GM21528 (cell line): ENCODE measurements around the gene ALKBH4.
A peak's percentile ranks its signal among the peaks of the same experiment; 100 is the strongest.
"Not testable (repeated sequence)": the region's sequence is repeated elsewhere in the genome, so short reads cannot be mapped to it uniquely, and the experiment has no call there.

Experiments used
- ATAC-seq: cut with Tn5 transposase; IDR thresholded peaks from one replicate; pipeline ENCODE4 v1.9.1; 2021; ENCODE audit warnings: mild to moderate bottlenecking, moderate library complexity; ENCODE audit not compliant: unreplicated experiment, low FRiP score

Gene ALKBH4

DNA sequence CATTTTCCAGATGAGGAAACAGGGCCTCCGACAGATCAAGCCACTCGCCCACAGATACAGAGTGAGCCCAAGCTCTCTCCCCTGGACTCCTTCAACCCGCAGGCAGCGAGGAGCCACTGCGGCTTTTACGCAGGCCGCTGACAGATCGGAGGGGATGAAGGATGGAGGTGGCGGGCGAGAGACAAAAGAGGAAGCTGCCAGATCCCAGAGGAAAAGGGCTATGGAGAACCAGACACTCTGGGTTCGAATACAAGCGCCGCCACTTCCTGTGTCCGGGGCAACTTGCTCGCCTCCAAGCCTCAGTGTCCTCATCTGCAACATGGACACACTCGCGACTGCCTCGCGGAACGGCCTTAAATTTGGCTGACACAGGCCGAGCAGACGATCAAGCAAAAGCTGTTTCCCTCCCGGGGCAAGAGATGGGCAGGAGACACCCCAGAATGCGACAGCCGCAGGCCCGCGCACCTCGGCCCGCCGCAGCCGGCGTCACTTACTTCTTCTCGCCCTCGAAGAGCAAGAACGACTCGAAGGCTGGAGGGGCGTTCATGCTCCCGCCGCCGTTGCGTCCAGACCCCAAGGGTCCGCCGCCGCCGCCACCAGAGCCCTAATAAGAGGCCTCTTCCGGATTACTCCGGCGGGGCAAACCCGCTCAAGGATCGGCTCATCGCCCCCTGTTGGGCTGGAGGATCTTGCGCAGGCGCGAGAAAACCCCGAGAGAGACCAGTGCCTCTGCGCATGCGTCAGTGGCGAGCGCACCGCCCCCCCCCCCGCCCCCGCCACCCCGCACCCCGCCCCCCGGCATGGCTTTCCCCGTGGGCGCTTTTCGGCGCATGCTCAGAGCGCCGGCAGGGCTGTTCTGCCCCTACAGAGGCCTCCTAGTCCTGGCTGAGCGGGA lies 13.9 kb upstream of the ALKBH4 start, which contains the start of gene POLR2J:
Gene POLR2J (minus strand): TSS at position 609 of the 895 bp plus-strand sequence. CDS start 62 bp downstream, at position 547.
- peak; percentile 81 for ATAC-seq

DNA sequence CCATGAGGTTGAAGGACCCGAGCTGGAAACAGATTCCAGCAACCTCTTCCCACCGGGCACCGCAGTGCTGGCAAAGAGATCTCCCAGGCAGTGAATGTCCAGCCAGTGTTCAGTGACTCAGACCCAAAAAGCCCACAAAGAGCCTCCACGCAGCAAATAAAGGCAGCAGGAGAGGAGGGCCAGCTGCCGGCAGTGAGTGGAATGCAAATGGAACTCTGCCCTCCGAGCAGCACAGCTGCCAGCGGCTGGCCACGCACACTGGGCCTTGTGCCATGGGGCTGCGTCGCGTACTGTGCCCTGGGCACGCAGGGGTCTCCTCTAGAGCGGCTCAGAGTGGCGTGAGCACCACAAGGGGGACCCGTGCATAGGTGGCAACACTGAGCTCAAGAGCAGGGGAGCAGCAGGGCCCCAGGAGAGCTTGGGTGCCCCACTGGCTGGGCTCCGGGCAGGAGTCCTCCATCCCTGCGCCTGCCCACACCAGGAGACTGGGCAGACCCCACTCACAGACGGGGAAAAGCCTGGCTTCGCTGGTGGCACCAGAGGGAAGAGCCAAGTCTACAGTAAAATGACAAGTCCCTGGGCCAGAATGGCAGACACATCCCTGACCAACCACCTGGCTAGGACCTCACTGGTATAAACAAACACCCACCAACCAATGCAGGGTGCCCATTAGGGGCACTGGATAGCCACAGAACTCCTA lies 10.2 kb upstream of the ALKBH4 start:
- not testable (repeated sequence) for ATAC-seq

DNA sequence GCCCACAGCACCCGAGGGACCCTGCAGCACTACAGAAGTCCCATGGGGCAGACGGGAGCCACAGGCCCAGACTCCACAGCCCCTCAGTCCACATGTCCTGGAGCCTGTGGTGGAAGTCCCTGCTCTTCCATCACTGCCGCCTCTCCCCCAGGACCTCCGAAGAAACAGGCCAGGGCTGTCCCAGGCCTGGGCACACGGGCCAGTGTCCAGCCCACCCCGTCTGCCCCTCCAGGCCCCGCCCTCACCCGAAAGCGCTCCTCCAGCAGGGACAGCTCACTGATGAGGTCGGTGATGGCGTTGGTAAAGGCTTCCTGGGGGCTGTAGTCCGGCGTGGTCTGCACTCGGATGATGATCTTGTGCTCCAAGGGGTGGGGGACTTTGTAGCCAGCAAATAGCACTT lies 9.5 kb upstream of the ALKBH4 start:
- ATAC-seq, result not testable (repeated sequence)

DNA sequence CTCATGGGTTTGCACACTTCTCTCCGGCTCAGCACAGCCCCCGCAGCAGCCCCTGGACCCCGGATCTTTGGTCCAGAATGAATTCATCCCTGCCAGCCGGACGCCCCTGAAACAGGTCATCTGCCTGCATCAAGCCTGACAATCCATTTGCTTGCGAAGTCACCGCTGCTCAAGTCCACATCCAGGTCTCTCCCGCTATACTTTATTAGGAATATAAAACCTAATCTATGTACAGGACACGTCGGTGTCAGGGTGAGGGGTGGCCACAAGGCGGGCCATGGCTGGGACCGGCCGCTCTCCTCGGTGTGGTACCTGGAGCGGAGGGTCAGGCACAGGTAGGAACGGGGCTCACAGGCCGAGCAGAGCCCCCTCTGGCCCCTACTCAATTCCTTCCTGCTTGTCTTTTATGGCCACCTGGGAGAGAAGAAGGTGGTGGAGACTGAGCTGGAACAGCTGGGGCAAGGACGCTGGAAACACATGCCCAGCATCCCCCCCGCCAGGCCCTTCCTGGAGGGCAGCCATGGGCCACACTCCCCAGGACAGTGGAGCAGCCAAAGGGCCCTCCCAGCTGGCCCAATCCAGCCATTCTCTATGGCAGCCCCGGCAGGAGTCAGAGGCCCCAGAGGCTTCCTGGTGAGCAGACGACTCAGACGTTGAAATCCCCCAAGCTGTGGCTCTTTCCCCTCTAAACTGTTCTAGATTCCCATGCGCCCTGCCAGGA lies 8.8 kb upstream of the ALKBH4 start:
- ATAC-seq, result no peak

DNA sequence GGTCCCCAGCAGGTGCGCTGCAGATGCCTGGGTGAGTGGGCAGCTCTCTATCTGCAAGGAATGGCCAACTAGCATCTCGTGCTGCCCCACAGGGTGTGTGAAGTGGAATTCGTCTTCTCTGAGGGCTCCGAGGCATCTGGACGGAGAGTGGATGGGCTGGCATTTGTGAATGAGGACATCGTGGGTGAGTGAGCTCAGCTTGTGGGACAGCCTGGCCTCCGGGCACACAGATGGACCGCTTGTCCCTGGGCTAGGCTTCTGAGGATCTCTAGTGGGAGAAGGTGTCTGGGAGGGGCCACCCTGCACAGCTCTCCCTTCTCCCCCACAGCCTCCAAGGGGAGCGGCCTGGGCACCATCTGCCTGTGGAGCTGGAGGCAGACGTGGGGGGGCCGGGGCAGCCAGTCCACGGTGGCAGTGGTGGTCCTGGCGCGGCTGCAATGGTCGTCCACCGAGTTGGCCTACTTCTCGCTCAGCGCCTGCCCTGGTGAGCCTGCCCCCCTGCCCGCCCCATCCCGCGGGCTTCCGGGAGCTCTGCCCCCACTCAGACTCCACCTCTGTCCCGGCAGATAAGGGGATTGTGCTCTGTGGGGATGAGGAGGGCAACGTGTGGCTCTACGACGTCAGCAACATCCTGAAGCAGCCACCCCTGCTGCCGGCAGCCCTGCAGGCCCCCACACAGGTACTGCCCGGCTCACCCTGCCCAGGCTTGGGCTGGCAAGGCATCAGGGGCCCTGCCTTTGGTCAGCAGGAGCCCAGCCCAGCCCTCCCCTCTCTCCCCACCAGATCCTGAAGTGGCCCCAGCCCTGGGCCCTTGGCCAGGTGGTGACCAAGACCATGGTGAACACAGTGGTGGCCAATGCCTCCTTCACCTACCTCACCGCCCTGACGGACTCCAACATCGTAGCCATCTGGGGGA lies 7.7 kb upstream of the ALKBH4 start:
- no peak for ATAC-seq

DNA sequence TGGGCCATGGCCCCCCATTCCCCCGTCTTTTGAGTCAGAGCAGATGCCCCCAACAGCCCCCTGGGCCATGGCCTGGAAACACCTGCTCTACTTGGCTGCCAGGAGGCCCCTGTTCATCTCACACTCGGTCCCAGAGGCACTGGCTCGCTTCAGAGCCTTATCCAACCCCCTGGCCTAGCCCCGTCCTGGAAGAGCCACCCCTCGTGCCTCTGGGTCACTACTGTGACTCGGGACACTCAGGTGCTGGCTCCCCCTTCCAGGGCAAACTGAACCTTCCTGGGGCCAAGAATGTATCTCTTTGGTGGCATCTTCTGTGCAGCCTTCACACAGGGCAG lies 7.1 kb upstream of the ALKBH4 start:
- ATAC-seq, result no peak

DNA sequence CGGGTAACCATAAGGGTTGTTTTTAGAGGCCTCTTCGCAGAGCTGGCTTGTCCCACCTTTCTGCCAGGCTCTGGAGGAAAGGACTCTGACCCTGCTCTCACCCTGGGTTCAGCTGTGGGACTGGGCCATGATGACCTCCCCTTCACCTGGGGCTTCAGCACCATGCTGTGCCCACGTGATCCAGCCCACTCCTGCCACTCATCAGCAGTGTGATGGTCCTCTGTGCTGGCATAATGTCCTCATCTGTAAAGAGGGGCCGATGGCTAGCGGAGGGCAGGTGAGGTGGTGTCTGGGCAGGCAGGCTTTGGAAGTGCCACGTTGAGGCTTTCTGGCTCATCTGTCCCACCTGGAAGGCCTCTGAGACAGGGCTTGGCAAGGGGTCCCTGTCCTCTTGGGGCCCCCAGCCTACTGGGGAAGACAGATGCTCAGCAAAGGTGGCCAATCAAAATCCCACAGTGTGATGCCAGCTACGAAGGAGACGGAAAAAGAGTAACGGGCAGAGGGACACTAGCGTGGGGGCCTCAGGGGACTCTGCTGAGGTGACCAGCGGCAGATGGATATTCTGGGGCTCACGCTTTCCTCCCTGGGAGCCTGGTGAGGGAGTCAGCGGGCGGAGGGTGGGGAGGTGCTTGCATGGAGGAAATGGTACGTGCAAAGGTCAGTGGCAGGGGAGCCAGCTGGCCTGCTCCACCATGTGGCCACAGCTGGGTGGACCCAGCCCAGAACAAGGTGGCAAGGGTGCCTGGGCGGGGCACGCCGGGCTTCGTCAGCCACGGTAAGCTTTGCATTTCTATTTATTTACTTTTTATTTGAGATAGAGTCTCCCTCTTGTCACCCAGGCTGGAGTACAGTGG lies 5.5 kb upstream of the ALKBH4 start:
- ATAC-seq, result no peak

DNA sequence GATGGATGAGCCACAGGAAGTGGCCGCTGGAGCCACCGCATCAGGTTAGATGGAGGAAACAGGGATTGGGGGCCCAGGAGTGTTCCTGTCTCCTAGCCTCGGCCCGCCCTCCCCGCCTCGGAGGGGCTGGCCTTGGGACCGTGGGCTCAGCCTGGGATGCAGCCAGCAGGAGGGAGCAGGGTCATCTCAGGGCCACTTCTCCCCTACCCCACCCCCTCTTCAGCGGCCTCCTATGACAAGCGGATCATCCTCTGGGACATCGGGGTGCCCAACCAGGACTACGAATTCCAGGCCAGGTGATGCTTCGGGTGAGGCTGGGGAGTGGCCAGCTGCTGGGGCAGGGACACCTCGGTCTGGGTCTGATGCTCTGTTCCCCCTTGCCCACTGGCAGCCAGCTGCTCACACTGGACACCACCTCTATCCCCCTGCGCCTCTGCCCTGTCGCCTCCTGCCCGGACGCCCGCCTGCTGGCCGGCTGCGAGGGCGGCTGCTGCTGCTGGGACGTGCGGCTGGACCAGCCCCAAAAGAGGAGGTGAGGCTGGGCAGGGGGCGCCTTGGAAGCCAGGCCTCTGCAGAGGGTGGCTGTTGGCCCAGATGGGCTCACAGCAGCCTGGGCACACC lies 4.8 kb upstream of the ALKBH4 start:
- ATAC-seq, result no peak

DNA sequence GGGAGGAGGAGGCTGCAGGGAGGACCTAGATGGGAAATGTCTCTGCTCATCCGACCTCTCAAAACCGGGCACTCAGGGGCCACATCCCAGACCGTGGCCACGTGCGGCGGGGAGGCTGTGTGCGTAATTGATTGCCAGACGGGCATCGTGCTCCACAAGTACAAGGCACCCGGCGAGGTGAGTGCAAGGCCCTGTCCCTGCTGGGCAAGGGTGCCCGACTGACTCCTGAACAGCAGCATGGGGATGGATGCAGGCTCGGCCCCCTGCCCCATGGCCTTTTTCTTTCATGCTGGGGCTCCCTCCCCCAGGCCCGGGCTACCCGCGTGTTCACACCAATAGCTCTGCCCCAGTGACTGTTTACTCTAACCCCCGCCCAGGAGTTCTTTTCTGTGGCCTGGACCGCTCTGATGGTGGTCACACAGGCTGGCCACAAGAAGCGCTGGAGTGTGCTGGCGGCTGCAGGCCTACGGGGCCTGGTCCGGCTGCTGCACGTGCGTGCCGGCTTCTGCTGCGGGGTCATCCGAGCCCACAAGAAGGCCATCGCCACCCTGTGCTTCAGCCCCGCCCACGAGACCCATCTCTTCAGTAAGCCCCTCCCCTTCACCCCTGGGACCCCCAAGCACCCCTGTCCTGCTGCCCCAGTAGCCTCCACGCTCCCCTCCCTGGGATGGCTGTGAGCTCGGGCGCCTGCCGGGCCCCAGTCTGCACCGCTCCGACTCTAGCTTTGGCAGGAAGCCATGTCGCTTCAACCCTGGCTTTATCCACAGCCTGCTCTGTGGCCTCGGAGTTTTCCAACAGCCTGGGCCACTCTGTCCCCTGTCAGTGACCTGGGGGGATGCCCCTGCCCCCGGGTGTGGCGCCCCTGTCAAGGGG lies 4.1 kb upstream of the ALKBH4 start:
- ATAC-seq, result no peak

DNA sequence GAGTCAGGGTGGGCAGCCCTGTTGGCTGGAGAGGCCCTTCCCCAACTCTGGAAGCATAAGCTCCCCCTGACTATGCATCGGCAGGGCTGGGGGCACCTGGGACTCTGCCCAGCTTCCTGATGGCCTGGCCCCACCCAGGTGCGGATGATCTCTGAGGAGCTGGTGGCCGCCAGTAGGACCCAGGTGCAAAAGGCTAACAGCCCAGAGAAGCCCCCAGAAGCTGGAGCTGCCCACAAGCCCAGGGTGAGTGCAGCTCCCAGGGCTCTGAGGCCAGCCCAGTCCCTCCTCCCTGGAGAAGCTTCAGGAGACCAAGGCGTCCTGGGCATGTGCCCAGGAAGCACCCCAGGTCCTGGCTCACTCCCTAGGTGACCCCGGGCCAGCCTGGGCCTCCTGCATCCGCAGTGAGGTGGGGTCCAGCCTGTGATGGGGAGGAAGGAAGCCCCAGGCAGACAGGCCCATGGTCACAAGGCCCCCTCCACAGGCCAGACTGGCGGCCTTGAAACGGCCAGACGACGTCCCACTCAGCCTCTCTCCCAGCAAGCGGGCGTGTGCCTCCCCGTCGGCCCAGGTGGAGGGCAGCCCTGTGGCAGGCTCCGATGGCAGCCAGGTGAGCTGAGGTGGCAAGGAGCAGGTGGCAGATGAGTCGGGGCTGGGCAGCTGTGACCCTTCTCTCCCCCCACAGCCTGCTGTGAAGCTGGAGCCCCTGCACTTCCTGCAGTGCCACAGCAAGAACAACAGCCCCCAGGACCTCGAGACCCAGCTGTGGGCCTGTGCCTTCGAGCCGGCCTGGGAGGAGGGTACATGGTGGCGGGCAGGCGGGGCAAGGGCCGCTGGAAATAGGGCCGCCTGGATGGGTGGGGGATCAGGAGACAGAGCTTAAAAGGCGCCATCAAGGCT lies 3.2 kb upstream of the ALKBH4 start:
- ATAC-seq, result no peak

DNA sequence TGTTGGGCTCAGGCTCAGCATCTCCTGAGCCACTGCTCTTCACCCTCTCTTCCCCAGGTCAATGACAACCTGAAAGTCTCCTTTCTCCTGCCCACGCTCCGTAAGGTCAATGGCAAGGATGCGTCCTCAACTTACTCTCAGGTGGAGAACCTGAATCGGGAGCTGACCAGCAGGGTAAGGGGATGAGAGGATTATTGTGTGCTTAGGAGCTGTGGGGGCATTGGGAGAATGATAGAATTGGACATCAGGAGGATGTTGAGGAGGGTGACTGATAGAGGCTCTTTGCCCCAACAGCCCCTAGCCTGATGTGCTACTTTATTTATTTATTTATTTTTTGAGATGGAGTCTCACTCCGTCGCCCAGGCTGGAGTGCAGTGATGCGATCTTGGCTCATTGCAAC lies 1.4 kb upstream of the ALKBH4 start:
- no peak for ATAC-seq

DNA sequence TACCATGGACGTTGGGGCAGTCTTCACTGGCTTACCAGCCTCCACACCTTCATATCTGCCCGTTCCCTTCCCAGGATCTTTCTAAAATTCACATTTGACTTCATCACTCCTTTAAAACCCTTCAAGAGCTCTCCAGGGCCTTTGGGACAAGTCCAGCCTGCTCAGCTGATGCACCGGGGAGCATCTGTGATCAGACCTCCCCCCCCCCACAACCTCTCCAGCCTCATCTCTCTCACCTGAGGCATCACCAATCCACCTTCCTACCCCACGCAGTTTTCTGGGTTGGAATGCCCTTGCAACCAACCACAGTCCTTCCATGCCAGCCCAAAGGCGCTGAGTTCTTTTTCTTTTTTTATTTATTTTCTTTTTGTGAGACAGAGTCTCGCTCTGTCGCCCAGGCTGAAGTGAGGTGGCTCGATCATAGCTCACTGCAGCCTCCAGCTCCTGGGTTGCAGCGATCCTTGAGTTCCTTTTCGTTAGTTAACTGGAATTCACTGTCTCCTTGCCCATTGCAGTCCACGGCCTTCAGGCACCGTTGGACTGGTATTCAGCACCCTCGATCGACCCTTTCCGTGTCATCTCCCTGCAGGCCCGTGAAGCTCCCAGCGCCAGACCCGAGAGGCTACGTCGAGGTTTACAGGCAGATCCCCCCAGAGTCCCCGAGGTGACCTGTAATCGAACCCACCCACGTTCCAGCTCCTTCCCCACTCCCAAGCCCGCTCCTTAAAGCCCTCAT lies 654 bp downstream of the ALKBH4 start:
- ATAC-seq, result peak; percentile 5

DNA sequence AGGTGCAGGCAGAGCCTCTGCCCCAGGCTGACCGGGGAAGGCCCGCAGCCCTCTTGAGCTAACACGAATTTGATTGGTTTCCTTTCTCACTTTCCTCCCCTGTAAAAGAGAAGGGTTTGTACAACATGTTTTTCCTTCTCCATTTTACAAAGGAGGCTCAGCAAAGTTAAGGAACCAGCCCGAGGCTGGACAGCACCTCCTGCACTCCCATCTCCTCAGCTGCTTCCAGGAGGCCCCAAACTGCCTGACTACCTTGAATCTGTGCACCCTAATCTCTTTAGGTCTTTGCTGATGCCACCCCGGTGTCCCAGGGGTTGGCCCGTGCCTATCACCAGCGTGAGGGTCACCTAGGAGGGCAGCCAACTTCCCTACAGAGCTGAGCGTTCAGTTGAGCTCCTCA lies 4.2 kb downstream of the ALKBH4 start:
- no peak for ATAC-seq

DNA sequence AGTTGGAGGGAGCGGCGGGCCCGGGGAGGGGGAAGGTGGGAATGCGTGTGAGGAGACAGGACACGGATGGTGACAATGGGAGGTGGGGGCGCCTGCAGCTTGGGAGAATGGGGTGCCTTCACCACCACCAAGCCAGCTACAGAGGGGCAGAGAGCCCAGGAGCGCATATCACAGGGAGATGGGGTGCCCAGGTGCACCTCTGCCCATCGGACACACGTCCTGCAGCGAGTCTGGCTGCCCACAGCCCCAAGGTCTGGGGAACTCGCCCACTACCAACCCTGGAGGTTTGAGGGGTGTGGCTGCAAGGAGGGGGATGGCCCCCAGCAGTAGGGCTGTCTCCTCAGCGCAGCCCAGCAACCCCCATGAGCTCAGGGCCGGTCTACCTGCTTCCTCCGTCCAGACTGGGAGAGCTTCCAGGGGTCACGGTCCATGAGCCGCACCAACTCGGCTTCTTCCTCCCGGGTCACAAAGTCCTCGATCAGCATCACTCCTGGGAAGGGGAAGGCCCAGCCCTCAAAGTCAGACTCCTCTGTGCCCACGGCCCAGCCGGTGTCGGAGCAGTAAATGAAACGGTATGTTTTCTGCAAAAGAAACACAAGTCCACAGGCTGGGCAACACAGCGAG lies 5.3 kb downstream of the ALKBH4 start:
- no peak for ATAC-seq

DNA sequence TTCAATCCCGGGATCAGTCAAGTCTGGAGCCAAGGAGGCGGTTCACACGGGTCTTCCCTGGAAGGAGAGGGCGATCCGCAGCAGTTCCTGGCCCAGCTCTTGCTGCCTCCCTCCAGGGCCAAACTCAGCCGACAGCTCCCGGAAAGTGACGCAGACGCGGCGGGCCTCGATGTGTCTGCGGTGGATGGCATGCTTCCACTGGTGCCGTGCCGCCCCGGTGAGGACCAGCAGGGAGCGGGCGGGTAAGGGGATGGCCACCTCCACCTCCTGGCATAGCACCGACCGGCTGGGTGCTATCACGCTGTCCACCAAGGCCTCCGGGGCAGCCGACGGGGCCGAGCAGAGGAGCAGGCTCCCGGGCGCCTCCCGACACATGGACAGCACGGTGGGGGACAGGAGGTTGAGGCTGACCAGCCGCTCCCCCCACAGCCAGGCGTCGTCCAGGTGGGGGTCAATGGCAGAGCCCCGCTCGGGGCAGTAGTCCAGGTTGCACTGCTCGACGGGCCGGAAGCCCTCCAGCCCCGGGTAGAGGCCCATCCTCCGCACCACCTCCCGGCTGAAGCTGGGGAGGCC lies 7.2 kb downstream of the ALKBH4 start:
- no peak for ATAC-seq
